ENCODE measurements around the gene DCAF8. TPM values are rescaled to one million over a fixed set of nuclear protein-coding genes. Genes with fewer than 3 reads are reported as not detected.

Gene DCAF8
- total RNA-seq, 2 donors from 2014 or later, result 103 to 121 TPM

GRCh38 chr1:160258177-160258798, 4.1 kb downstream of the DCAF8 start:
- Histone ChIP-seq H3K27ac (peak overlapping the region in 1 of 2 donors; percentile 96), H3K4me3 (no peak overlapping the region), H3K9me3 (no peaks in the 10 kb centered on the region), H3K36me3 (no peaks in the 10 kb centered on the region), H3K27me3 (no peaks in the 10 kb centered on the region), H3K4me1 (peaks cover 0 to 50% of the 10 kb centered on the region in 2 donors)
- no peak for DNase-seq (ENCODE audit: low spot score)
- TF ChIP-seq CTCF (IDR thresholded peaks at IDR 0.05), result no peak

- H3K27ac ChIP-seq, result peak overlapping the region in 1 of 2 donors; percentile 96
- no peaks in the 10 kb centered on the region for H3K27me3 ChIP-seq
- peaks cover 0 to 45% of the 10 kb centered on the region in 2 donors for H3K4me1 ChIP-seq
- no peak overlapping the region for H3K4me3 ChIP-seq
- no peak for DNase-seq (ENCODE audit: low spot score)
- H3K9me3 ChIP-seq, result no peaks in the 10 kb centered on the region
- no peaks in the 10 kb centered on the region for H3K36me3 ChIP-seq
- TF ChIP-seq CTCF (IDR thresholded peaks at IDR 0.05), result no peak
Measured at GRCh38 chr1:160257411-160258015, 4.8 kb downstream of the DCAF8 start.

GRCh38 chr1:160256396-160257046, 5.8 kb downstream of the DCAF8 start:
- Histone ChIP-seq H3K27me3 (no peaks in the 10 kb centered on the region), H3K4me1 (peaks cover 0 to 49% of the 10 kb centered on the region in 2 donors), H3K36me3 (no peaks in the 10 kb centered on the region), H3K27ac (peak overlapping the region in 1 of 2 donors; percentile 96), H3K4me3 (no peak overlapping the region), H3K9me3 (no peaks in the 10 kb centered on the region)
- TF ChIP-seq CTCF (IDR thresholded peaks at IDR 0.05), result no peak
- DNase-seq (ENCODE audit: low spot score), result no peak

GRCh38 chr1:160255781-160256300, 6.5 kb downstream of the DCAF8 start:
- Histone ChIP-seq H3K27me3 (no peaks in the 10 kb centered on the region), H3K36me3 (no peaks in the 10 kb centered on the region), H3K27ac (peak overlapping the region in 1 of 2 donors; percentile 96), H3K4me1 (peaks cover 0 to 48% of the 10 kb centered on the region in 2 donors), H3K4me3 (no peak overlapping the region), H3K9me3 (no peaks in the 10 kb centered on the region)
- DNase-seq (ENCODE audit: low spot score), result no peak
- TF ChIP-seq CTCF (IDR thresholded peaks at IDR 0.05), result no peak

GRCh38 chr1:160251687-160252526, 10.4 kb downstream of the DCAF8 start:
- Histone ChIP-seq H3K4me1 (peaks cover 0 to 15% of the 10 kb centered on the region in 2 donors), H3K36me3 (no peaks in the 10 kb centered on the region), H3K27ac (peak overlapping the region in 1 of 2 donors; percentile 33), H3K9me3 (no peaks in the 10 kb centered on the region), H3K4me3 (no peak overlapping the region), H3K27me3 (no peaks in the 10 kb centered on the region)
- DNase-seq (ENCODE audit: low spot score), result peak; percentile 70
- TF ChIP-seq CTCF (IDR thresholded peaks at IDR 0.05), result peak; percentile 53 to 73

All from right atrium auricular region (tissue), 2 donors.